Glutamatergic neuron (in vitro differentiated cells): ENCODE data around the gene CLEC4F. TPM values are rescaled to one million over a fixed set of nuclear protein-coding genes. Genes with fewer than 3 reads are reported as not detected.

ENCODE experiments used
- DNase-seq: peaks from one replicate; pipeline ENCODE4 v3.0.0; 2022
- H3K27ac Mint-ChIP-seq: one replicate; pipeline ENCODE4 v1.8.0; 2020; ENCODE audit warnings: mild to moderate bottlenecking, mixed read lengths, inconsistent platforms; ENCODE audit not compliant: unreplicated experiment
- H3K27me3 Mint-ChIP-seq: one replicate; pipeline ENCODE4 v1.8.0; 2020; ENCODE audit warnings: mild to moderate bottlenecking, moderate library complexity, mixed read lengths, inconsistent platforms; ENCODE audit not compliant: unreplicated experiment
- H3K36me3 Mint-ChIP-seq: one replicate; pipeline ENCODE4 v1.8.0; 2020; ENCODE audit warnings: mild to moderate bottlenecking, mixed read lengths, inconsistent platforms; ENCODE audit not compliant: unreplicated experiment
- H3K4me1 Mint-ChIP-seq: one replicate; pipeline ENCODE4 v1.8.0; 2020; ENCODE audit warnings: mild to moderate bottlenecking, low read depth, mixed read lengths, inconsistent platforms; ENCODE audit not compliant: unreplicated experiment
- H3K4me3 Mint-ChIP-seq: one replicate; pipeline ENCODE4 v1.8.0; 2020; ENCODE audit warnings: mild to moderate bottlenecking, mixed read lengths, inconsistent platforms; ENCODE audit not compliant: unreplicated experiment
- H3K9me3 Mint-ChIP-seq: one replicate; pipeline ENCODE4 v1.8.0; 2020; ENCODE audit warnings: mild to moderate bottlenecking, moderate library complexity, mixed read lengths, inconsistent platforms; ENCODE audit not compliant: unreplicated experiment
- total RNA-seq: library from RNA; stranded (reverse); fragmentation: NEBNext Ultra II Directional; extraction: Animal tissue kit (Norgen Biotek cat#: 25700); gene quantifications from one replicate; pipeline ENCODE4 v1.2.1, GENCODE V29; 2021; ENCODE audit not compliant: unreplicated experiment
- TF ChIP-seq, protein P1 (sequence below): fragments of 200-600 bp; sonication (generic); IDR thresholded peaks from one replicate; pipeline ENCODE4 v1.5.0; 2021; ENCODE audit not compliant: partially characterized antibody, unreplicated experiment

The CLEC4F gene
- total RNA-seq, 1 donor from 2014 or later, result 0.66 TPM

DNA sequence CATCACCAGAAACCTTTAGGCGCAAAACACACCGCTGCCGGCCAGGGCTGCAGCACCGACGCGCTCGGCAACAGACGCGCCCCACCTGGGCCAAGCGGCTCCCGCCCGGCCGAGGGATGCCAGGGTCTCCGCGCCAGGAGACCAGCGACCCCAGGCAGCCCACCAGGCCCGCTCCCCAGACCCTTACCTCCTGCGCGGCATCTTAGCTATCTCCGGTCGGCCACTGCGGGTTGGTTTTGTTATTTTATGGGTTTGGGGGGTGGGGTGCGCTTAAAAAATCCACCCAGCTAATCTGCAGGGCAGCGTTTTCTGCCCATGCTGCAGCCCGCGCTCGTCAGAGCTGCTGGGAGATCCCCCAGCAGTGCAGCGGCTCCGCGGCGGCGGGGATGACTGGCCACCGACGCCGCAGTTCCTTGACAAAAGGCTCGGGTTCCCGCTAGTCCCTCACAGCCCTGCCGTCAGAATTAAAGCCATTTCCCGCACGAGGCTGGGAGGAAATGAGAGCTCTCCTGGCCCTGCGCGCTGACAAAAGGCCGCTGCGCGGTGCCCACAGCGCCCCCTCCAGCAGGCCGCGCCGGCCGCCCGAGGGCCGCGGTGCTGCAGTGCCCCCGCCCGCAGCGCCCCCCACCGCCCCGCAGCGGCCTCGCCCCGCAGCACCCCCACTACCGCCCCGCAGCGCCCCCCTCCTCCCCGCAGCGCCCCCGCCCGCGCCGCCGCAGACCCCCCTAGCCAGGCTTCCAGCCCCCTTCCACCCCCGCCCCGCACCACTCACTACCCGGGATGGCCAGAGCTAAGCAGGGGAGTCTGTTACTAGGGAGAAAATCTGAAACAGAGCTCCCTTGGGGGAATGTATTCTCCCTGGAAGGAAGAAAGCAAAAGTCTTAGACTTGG, 52.5 kb downstream of the CLEC4F start, which contains the start of gene ADD2:
Gene ADD2, minus strand, starts transcription at position 502 of the 891 bp plus-strand sequence. CDS start 61,792 bp downstream, outside the sequence.
- Mint-ChIP-seq H3K36me3 (no peaks in the 10 kb centered on the region), H3K9me3 (peaks cover 15% of the 10 kb centered on the region), H3K27ac (peak within 1 kb of the TSS; percentile 99), H3K27me3 (peaks cover 17% of the 10 kb centered on the region), H3K4me3 (peak within 1 kb of the TSS; percentile 95), H3K4me1 (peaks cover 26% of the 10 kb centered on the region)
- DNase-seq, result peak; percentile 82
- TF ChIP-seq, protein P1, sequence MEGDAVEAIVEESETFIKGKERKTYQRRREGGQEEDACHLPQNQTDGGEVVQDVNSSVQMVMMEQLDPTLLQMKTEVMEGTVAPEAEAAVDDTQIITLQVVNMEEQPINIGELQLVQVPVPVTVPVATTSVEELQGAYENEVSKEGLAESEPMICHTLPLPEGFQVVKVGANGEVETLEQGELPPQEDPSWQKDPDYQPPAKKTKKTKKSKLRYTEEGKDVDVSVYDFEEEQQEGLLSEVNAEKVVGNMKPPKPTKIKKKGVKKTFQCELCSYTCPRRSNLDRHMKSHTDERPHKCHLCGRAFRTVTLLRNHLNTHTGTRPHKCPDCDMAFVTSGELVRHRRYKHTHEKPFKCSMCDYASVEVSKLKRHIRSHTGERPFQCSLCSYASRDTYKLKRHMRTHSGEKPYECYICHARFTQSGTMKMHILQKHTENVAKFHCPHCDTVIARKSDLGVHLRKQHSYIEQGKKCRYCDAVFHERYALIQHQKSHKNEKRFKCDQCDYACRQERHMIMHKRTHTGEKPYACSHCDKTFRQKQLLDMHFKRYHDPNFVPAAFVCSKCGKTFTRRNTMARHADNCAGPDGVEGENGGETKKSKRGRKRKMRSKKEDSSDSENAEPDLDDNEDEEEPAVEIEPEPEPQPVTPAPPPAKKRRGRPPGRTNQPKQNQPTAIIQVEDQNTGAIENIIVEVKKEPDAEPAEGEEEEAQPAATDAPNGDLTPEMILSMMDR, result peak; percentile 45

GRCh38 chr2:70767079-70767698, 53.2 kb downstream of the CLEC4F start:
- Mint-ChIP-seq H3K27me3 (peaks cover 17% of the 10 kb centered on the region), H3K36me3 (no peaks in the 10 kb centered on the region), H3K27ac (peak overlapping the region; percentile 96), H3K4me1 (peaks cover 27% of the 10 kb centered on the region), H3K9me3 (peaks cover 15% of the 10 kb centered on the region), H3K4me3 (peak overlapping the region; percentile 94)
- TF ChIP-seq, protein P1, result no peak
- peak; percentile 87 for DNase-seq

DNA sequence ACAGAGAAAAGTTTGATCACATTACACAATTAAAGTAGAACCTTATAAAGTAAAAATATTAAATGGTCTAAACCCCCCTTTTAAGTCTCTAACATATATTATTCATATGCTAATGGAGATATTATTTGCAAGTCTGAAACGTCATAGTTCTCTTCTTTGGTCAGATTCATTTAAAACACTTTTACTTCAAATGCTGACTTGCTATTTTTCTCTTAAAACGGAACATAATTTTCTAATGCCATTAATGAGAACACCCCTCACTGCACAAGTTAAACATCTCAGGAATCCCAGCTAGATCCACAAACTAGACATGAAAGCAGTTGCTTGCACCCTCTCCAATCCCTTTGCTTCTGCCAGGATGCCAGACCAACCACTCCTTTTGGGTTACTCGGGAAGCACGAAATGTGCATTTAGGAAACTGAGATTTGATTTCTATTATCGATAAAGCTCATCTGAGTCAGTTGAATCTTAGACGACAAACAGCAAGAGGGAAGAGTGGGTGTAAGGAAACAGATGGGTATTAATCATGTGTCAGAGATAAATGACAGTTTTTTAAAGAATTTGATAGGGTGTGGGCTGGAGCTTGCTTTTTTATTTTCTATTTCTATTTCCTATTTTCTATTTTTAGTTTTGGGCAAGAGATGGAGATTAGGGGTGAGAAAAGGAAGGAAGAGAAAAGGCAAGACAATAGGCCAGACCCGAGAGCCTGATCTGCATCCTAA, 53.9 kb downstream of the CLEC4F start:
- Mint-ChIP-seq H3K36me3 (no peaks in the 10 kb centered on the region), H3K4me1 (peaks cover 32% of the 10 kb centered on the region), H3K27me3 (peaks cover 17% of the 10 kb centered on the region), H3K27ac (peak overlapping the region; percentile 96), H3K4me3 (peak overlapping the region; percentile 94), H3K9me3 (peaks cover 15% of the 10 kb centered on the region)
- TF ChIP-seq, protein P1, result no peak
- no peak for DNase-seq

- peak overlapping the region; percentile 94 for H3K4me3 Mint-ChIP-seq
- no peaks in the 10 kb centered on the region for H3K36me3 Mint-ChIP-seq
- H3K9me3 Mint-ChIP-seq, result peaks cover 15% of the 10 kb centered on the region
- TF ChIP-seq, protein P1, result no peak
- peak overlapping the region; percentile 96 for H3K27ac Mint-ChIP-seq
- H3K27me3 Mint-ChIP-seq, result peaks cover 17% of the 10 kb centered on the region
- no peak for DNase-seq
- H3K4me1 Mint-ChIP-seq, result peaks cover 37% of the 10 kb centered on the region
Observed at GRCh38 chr2:70765507-70765906, 54.9 kb downstream of the CLEC4F start.
